Cardiac muscle cell (in vitro differentiated cells and primary cell): ENCODE results near the gene KLHDC7B. TPM values are rescaled to one million over a fixed set of nuclear protein-coding genes. Genes with fewer than 3 reads are reported as not detected.

ENCODE experiments used
- DNase-seq, 2 donors: peaks; one replicate each; pipeline versions ENCODE4 v3.0.0 to v3.0.0-alpha.2; 2010 to 2017; ENCODE audit warnings: low read depth in 1 of 2, low spot score in 1 of 2
- H3K27ac ChIP-seq: fragments of 200-600 bp; sonication (generic); 2 replicates; pipeline ENCODE4 v1.5.1; 2016
- H3K27me3 ChIP-seq: fragments of 200-600 bp; sonication (generic); 2 replicates; pipeline ENCODE4 v1.6.0; 2016; ENCODE audit warnings: control low read depth
- H3K36me3 ChIP-seq: fragments of 200-600 bp; sonication (generic); 2 replicates; pipeline ENCODE4 v1.5.1; 2016; ENCODE audit warnings: control low read depth
- H3K4me1 ChIP-seq: fragments of 200-600 bp; sonication (generic); 2 replicates; pipeline ENCODE4 v1.8.1; 2017; ENCODE audit warnings: low read depth, mild to moderate bottlenecking, mixed run types
- H3K4me3 ChIP-seq: fragments of 200-600 bp; sonication (generic); 2 replicates; pipeline ENCODE4 v1.5.1; 2016; ENCODE audit warnings: mild to moderate bottlenecking
- H3K9me3 ChIP-seq: fragments of 200-600 bp; sonication (generic); 2 replicates; pipeline ENCODE4 v1.5.1; 2017; ENCODE audit warnings: low read depth, mild to moderate bottlenecking, control low read depth
- polyA plus RNA-seq: library from polyadenylated mRNA; unstranded; fragments of >200 nt; fragmentation: Nextera tagmentation; extraction: Ambion mirVana; gene quantifications from 2 replicates; pipeline ENCODE4 v1.2.1, GENCODE V29; 2016
- total RNA-seq: library from RNA; depleted of rRNA; stranded (reverse); fragments of >200 nt; gene quantifications from 2 replicates; pipeline ENCODE4 v1.2.3, GENCODE V29; 2016
- TF ChIP-seq, protein P1 (sequence below): IDR thresholded peaks from 2 replicates; pipeline ENCODE4 v1.5.1; 2012; ENCODE audit warnings: low read depth, mild to moderate bottlenecking, low read length

The KLHDC7B gene
- total and polyA plus RNA-seq, 2 experiments from 2014 or later, result 0.18 to 0.45 TPM

GRCh38 chr22:50576070-50576469, 30.4 kb downstream of the KLHDC7B start:
- H3K4me1 ChIP-seq, result peaks cover 16% of the 10 kb centered on the region
- H3K27me3 ChIP-seq, result no peaks in the 10 kb centered on the region
- no peak overlapping the region for H3K27ac ChIP-seq
- TF ChIP-seq, protein P1, sequence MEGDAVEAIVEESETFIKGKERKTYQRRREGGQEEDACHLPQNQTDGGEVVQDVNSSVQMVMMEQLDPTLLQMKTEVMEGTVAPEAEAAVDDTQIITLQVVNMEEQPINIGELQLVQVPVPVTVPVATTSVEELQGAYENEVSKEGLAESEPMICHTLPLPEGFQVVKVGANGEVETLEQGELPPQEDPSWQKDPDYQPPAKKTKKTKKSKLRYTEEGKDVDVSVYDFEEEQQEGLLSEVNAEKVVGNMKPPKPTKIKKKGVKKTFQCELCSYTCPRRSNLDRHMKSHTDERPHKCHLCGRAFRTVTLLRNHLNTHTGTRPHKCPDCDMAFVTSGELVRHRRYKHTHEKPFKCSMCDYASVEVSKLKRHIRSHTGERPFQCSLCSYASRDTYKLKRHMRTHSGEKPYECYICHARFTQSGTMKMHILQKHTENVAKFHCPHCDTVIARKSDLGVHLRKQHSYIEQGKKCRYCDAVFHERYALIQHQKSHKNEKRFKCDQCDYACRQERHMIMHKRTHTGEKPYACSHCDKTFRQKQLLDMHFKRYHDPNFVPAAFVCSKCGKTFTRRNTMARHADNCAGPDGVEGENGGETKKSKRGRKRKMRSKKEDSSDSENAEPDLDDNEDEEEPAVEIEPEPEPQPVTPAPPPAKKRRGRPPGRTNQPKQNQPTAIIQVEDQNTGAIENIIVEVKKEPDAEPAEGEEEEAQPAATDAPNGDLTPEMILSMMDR, result peak; percentile 49
- DNase-seq, result peak; percentile 60 to 68
- H3K9me3 ChIP-seq, result no peaks in the 10 kb centered on the region
- no peak overlapping the region for H3K4me3 ChIP-seq
- H3K36me3 ChIP-seq, result peaks cover 15% of the 10 kb centered on the region

GRCh38 chr22:50576806-50577696, 31.4 kb downstream of the KLHDC7B start:
- TF ChIP-seq, protein P1, result no peak
- no peak overlapping the region for H3K27ac ChIP-seq
- H3K27me3 ChIP-seq, result no peaks in the 10 kb centered on the region
- H3K9me3 ChIP-seq, result no peaks in the 10 kb centered on the region
- H3K36me3 ChIP-seq, result peaks cover 7% of the 10 kb centered on the region
- no peak overlapping the region for H3K4me3 ChIP-seq
- H3K4me1 ChIP-seq, result peaks cover 21% of the 10 kb centered on the region
- DNase-seq, result no peak

DNA sequence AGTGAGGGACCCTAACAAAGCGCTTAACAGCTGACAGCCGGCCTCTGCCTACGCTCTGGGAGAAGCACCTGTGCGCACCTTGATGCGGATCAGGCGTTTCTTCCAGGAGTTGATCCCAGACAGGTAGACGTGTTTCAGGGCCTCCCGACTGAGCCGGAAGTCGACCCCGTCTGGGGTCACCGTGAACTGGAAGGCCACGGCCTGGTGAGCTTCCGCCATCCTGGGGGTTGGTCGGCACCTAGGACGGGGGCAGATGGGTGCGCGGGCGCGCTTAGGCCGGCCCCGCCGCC, 31.9 kb downstream of the KLHDC7B start:
- H3K27me3 ChIP-seq, result no peaks in the 10 kb centered on the region
- peaks cover 2% of the 10 kb centered on the region for H3K36me3 ChIP-seq
- H3K27ac ChIP-seq, result no peak overlapping the region

GRCh38 chr22:50577987-50578775, 32.5 kb downstream of the KLHDC7B start, which contains the start of gene CPT1B:
Gene CPT1B, minus strand, starts transcription at chr22:50578427. Its CDS starts 512 bp downstream, at chr22:50577915.
- DNase-seq, result peak; percentile 42 to 53
- no peaks in the 10 kb centered on the region for H3K27me3 ChIP-seq
- H3K27ac ChIP-seq, result peak within 1 kb of the TSS; percentile 93
- peaks cover 21% of the 10 kb centered on the region for H3K4me1 ChIP-seq
- H3K9me3 ChIP-seq, result no peaks in the 10 kb centered on the region
- no peaks in the 10 kb centered on the region for H3K36me3 ChIP-seq
- H3K4me3 ChIP-seq, result no peak within 1 kb of the TSS
- TF ChIP-seq, protein P1, result peak; percentile 13

More for the DNA sequence above, 31.9 kb downstream of the KLHDC7B start:
- no peak for DNase-seq
- TF ChIP-seq, protein P1, result no peak
- Histone ChIP-seq H3K4me1 (peaks cover 21% of the 10 kb centered on the region), H3K4me3 (no peak overlapping the region), H3K9me3 (no peaks in the 10 kb centered on the region)

GRCh38 chr22:50578776-50579310, 33.1 kb downstream of the KLHDC7B start:
- H3K27me3 ChIP-seq, result no peaks in the 10 kb centered on the region
- H3K9me3 ChIP-seq, result no peaks in the 10 kb centered on the region
- no peak for DNase-seq
- H3K27ac ChIP-seq, result peak overlapping the region; percentile 93
- H3K36me3 ChIP-seq, result no peaks in the 10 kb centered on the region
- no peak overlapping the region for H3K4me3 ChIP-seq
- H3K4me1 ChIP-seq, result peaks cover 25% of the 10 kb centered on the region
- TF ChIP-seq, protein P1, result no peak
